ENCODE data around the gene MEG3. TPM values are rescaled to one million over a fixed set of nuclear protein-coding genes. Genes with fewer than 3 reads are reported as not detected.

The MEG3 gene
- total and polyA plus RNA-seq, 4 donors = 250 to 1,152 (median 532) TPM

DNA sequence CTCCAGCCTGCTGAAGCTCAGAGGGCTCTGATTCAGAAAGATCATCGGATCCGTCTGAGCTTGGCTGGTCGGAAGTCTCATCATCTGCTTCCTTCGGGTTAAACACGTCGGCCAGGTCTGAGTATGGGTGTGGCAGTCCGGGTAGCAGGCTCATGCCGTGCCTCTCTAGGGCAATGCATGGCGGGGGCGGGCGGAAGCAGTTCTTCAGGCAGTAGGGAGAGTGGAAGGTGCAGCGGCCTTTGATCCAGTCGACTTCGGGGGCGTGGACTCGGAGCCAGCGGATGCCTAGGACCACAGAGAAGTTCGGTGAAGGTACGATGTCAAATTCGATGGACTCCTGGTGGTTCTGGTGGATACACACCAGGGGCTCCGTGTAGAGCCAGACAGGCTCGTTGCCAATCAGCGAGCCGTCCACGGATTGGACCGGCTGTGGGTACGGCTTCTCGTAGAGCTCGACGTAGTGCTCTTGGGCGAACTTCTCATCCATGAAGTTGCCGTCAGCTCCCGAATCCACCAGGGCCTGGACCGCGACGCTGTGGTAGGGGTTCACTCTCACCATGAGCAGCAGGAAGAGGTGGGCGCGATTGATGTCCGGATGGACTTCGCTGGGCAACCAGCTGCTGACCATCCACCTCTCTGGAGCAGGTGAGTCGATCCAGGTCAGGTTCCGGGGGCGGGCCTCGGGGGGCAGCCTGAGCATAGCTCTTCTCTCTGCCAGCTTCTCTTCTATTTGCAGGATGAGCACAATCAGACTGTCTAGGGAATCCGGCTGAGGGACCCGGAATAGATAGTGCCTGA, 57.3 kb downstream of the MEG3 start:
- H3K4me3 ChIP-seq (ENCODE audit: low read depth, low read length) = no peak overlapping the region
- no peaks in the 10 kb centered on the region for H3K27me3 ChIP-seq (ENCODE audit: control insufficient read depth, insufficient read depth, low read length)
- no peak overlapping the region for H3K27ac ChIP-seq (ENCODE audit: low read depth, low read length)
- H3K9me3 ChIP-seq (ENCODE audit: control insufficient read depth, insufficient read depth, low read length) = no peaks in the 10 kb centered on the region
- H3K36me3 ChIP-seq (ENCODE audit: control insufficient read depth, insufficient read depth, low read length) = peaks cover 57% of the 10 kb centered on the region
- peaks cover 8% of the 10 kb centered on the region for H3K4me1 ChIP-seq (ENCODE audit: control insufficient read depth, insufficient read depth, low read length)
- WGBS (ENCODE audit: insufficient coverage) = 97% methylated on average over 44 of the region's 46 CpGs
- no peak for DNase-seq (ENCODE audit: low read depth in 4 of 6, low spot score in 6 of 6)

GRCh38 chr14:100883789-100884101, 57.8 kb downstream of the MEG3 start:
- no peaks in the 10 kb centered on the region for H3K27me3 ChIP-seq (ENCODE audit: control insufficient read depth, insufficient read depth, low read length)
- no peaks in the 10 kb centered on the region for H3K9me3 ChIP-seq (ENCODE audit: control insufficient read depth, insufficient read depth, low read length)
- peaks cover 8% of the 10 kb centered on the region for H3K4me1 ChIP-seq (ENCODE audit: control insufficient read depth, insufficient read depth, low read length)
- 94% methylated on average over 11 of the region's 11 CpGs for WGBS (ENCODE audit: insufficient coverage)
- H3K27ac ChIP-seq (ENCODE audit: low read depth, low read length) = no peak overlapping the region
- DNase-seq (ENCODE audit: low read depth in 4 of 6, low spot score in 6 of 6) = no peak
- no peak overlapping the region for H3K4me3 ChIP-seq (ENCODE audit: low read depth, low read length)
- peaks cover 52% of the 10 kb centered on the region for H3K36me3 ChIP-seq (ENCODE audit: control insufficient read depth, insufficient read depth, low read length)

- peaks cover 8% of the 10 kb centered on the region for H3K4me1 ChIP-seq (ENCODE audit: control insufficient read depth, insufficient read depth, low read length)
- H3K36me3 ChIP-seq (ENCODE audit: control insufficient read depth, insufficient read depth, low read length) = peaks cover 50% of the 10 kb centered on the region
- no peak overlapping the region for H3K4me3 ChIP-seq (ENCODE audit: low read depth, low read length)
- H3K27ac ChIP-seq (ENCODE audit: low read depth, low read length) = no peak overlapping the region
- no peaks in the 10 kb centered on the region for H3K27me3 ChIP-seq (ENCODE audit: control insufficient read depth, insufficient read depth, low read length)
- no peaks in the 10 kb centered on the region for H3K9me3 ChIP-seq (ENCODE audit: control insufficient read depth, insufficient read depth, low read length)
- no peak for DNase-seq (ENCODE audit: low read depth in 4 of 6, low spot score in 6 of 6)
- WGBS (ENCODE audit: insufficient coverage) = 88% methylated on average over 11 of the region's 13 CpGs
Measured at GRCh38 chr14:100884456-100884855, 58.5 kb downstream of the MEG3 start.

DNA sequence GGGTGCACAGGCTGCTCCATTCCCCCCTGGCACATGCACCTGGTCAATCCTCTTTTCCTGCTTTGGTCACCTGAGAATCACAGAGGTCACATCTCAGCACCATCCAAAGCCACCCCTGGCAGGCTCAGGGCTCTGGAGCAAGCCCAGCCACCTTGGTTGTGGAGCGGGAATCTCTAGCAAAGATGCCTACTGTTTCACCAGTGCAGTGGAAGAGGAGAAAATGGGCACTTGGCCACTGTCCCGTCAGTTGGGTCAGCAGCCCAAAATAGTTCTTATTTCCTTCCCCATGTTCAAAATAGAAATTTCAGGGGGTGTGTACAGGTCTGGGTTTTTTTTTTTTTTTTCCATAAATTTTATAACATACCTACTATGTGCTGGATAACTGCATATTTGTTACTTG, 59.3 kb downstream of the MEG3 start:
- peaks cover 52% of the 10 kb centered on the region for H3K36me3 ChIP-seq (ENCODE audit: control insufficient read depth, insufficient read depth, low read length)
- H3K9me3 ChIP-seq (ENCODE audit: control insufficient read depth, insufficient read depth, low read length) = no peaks in the 10 kb centered on the region
- H3K27ac ChIP-seq (ENCODE audit: low read depth, low read length) = no peak overlapping the region
- H3K4me3 ChIP-seq (ENCODE audit: low read depth, low read length) = no peak overlapping the region
- no CpG with 5 or more reads among the region's 2 CpGs for WGBS (ENCODE audit: insufficient coverage)
- H3K27me3 ChIP-seq (ENCODE audit: control insufficient read depth, insufficient read depth, low read length) = no peaks in the 10 kb centered on the region
- DNase-seq (ENCODE audit: low read depth in 4 of 6, low spot score in 6 of 6) = no peak
- peaks cover 8% of the 10 kb centered on the region for H3K4me1 ChIP-seq (ENCODE audit: control insufficient read depth, insufficient read depth, low read length)

DNA sequence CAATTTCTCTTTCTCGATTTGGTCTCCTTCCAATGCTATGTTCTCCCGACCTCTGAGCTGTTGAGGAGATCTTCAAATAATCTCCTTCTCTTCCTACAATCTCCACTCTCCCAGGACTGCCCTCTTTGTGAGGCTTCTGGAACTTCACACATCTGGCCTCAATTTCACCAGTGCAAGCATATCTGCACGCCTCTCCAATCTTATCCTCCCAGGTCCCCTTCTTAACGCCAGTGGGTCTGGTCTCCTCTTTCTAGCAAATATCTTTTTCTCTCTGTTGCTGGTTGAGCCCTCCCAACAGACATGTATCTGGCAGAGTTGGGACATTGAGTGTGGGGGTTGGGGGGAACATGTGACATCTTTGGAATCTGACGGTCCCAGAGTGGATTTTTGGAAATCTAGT, 59.7 kb downstream of the MEG3 start:
- Histone ChIP-seq H3K9me3 (ENCODE audit: control insufficient read depth, insufficient read depth, low read length) (no peaks in the 10 kb centered on the region), H3K4me1 (ENCODE audit: control insufficient read depth, insufficient read depth, low read length) (peaks cover 8% of the 10 kb centered on the region), H3K4me3 (ENCODE audit: low read depth, low read length) (no peak overlapping the region), H3K27me3 (ENCODE audit: control insufficient read depth, insufficient read depth, low read length) (no peaks in the 10 kb centered on the region), H3K27ac (ENCODE audit: low read depth, low read length) (no peak overlapping the region), H3K36me3 (ENCODE audit: control insufficient read depth, insufficient read depth, low read length) (peaks cover 50% of the 10 kb centered on the region)
- no peak for DNase-seq (ENCODE audit: low read depth in 4 of 6, low spot score in 6 of 6)
- WGBS (ENCODE audit: insufficient coverage) = 84% methylated on average over 4 of the region's 5 CpGs

DNA sequence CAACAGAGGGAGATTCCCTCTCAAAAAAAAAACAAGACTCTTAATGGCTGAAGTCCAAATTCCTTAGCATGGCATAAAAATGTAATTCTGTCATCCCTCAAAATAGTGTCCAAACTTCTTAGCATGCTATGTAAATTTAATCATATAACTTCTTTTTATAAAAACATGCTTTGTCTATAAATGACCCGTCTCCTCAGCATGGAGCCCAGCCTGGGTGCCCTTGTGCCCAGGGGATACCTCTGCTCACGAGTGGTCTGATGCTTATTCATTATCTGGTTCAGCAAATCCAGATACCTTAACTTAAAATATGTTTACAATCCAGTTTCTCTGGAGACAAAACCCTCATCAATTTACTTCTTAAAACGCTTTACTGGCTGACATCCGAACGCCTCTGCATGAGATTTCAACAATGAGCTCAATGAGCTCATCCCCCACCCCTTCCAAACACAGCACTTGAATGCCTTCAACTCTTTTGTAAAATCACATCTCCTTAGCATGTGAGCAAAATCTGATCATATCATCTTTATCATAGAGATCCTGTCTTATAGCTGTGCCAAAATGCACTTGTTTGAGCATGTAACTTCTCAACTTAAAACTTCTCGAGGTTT, 61.9 kb downstream of the MEG3 start:
- peak in 1 of 6 donors; percentile 25 for DNase-seq (ENCODE audit: low read depth in 4 of 6, low spot score in 6 of 6)
- 39% methylated on average over 6 of the region's 6 CpGs for WGBS (ENCODE audit: insufficient coverage)
- Histone ChIP-seq H3K27me3 (ENCODE audit: control insufficient read depth, insufficient read depth, low read length) (no peaks in the 10 kb centered on the region), H3K36me3 (ENCODE audit: control insufficient read depth, insufficient read depth, low read length) (peaks cover 40% of the 10 kb centered on the region), H3K4me3 (ENCODE audit: low read depth, low read length) (no peak overlapping the region), H3K27ac (ENCODE audit: low read depth, low read length) (no peak overlapping the region), H3K4me1 (ENCODE audit: control insufficient read depth, insufficient read depth, low read length) (peaks cover 8% of the 10 kb centered on the region), H3K9me3 (ENCODE audit: control insufficient read depth, insufficient read depth, low read length) (no peaks in the 10 kb centered on the region)

- no peak for DNase-seq (ENCODE audit: low read depth in 4 of 6, low spot score in 6 of 6)
- 91% methylated on average over 4 of the region's 5 CpGs for WGBS (ENCODE audit: insufficient coverage)
- Histone ChIP-seq H3K4me1 (ENCODE audit: control insufficient read depth, insufficient read depth, low read length) (peaks cover 8% of the 10 kb centered on the region), H3K27me3 (ENCODE audit: control insufficient read depth, insufficient read depth, low read length) (no peaks in the 10 kb centered on the region), H3K9me3 (ENCODE audit: control insufficient read depth, insufficient read depth, low read length) (no peaks in the 10 kb centered on the region), H3K36me3 (ENCODE audit: control insufficient read depth, insufficient read depth, low read length) (peaks cover 33% of the 10 kb centered on the region), H3K27ac (ENCODE audit: low read depth, low read length) (no peak overlapping the region), H3K4me3 (ENCODE audit: low read depth, low read length) (no peak overlapping the region)
Measured at GRCh38 chr14:100888789-100889315, 62.9 kb downstream of the MEG3 start.

DNA sequence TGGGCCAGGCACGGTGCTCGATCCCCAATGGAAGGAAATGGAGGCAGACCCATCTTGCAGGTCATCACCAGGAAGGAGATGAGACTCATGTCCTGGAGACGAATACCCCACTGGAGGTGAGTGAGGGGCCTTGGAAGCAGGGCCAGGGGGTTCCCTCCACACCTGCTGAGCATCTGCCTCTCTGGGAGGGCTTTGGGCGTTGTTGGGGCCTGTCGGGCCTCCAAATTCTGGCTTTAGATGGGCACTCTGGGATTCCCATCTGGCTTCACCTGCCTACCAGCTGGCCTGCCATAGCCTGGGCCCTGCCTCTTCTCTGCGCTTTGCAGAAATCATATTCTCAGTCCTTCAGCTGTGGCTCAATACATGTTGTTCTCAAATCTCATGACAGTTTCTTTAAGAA, 63.7 kb downstream of the MEG3 start:
- Histone ChIP-seq H3K27ac (ENCODE audit: low read depth, low read length) (no peak overlapping the region), H3K27me3 (ENCODE audit: control insufficient read depth, insufficient read depth, low read length) (no peaks in the 10 kb centered on the region), H3K4me3 (ENCODE audit: low read depth, low read length) (no peak overlapping the region), H3K4me1 (ENCODE audit: control insufficient read depth, insufficient read depth, low read length) (peaks cover 8% of the 10 kb centered on the region), H3K9me3 (ENCODE audit: control insufficient read depth, insufficient read depth, low read length) (no peaks in the 10 kb centered on the region), H3K36me3 (ENCODE audit: control insufficient read depth, insufficient read depth, low read length) (peaks cover 29% of the 10 kb centered on the region)
- 92% methylated on average over 5 of the region's 6 CpGs for WGBS (ENCODE audit: insufficient coverage)
- no peak for DNase-seq (ENCODE audit: low read depth in 4 of 6, low spot score in 6 of 6)

GRCh38 chr14:100890061-100890850, 64.3 kb downstream of the MEG3 start:
- Histone ChIP-seq H3K4me1 (ENCODE audit: control insufficient read depth, insufficient read depth, low read length) (peaks cover 4% of the 10 kb centered on the region), H3K27me3 (ENCODE audit: control insufficient read depth, insufficient read depth, low read length) (no peaks in the 10 kb centered on the region), H3K4me3 (ENCODE audit: low read depth, low read length) (no peak overlapping the region), H3K9me3 (ENCODE audit: control insufficient read depth, insufficient read depth, low read length) (no peaks in the 10 kb centered on the region), H3K36me3 (ENCODE audit: control insufficient read depth, insufficient read depth, low read length) (peaks cover 27% of the 10 kb centered on the region), H3K27ac (ENCODE audit: low read depth, low read length) (no peak overlapping the region)
- DNase-seq (ENCODE audit: low read depth in 4 of 6, low spot score in 6 of 6) = no peak
- 86% methylated on average over 3 of the region's 8 CpGs for WGBS (ENCODE audit: insufficient coverage)
